Neural cell (in vitro differentiated cells): Measurements from ENCODE around the gene ASMTL. TPM values are rescaled to one million over a fixed set of nuclear protein-coding genes. Genes with fewer than 3 reads are reported as not detected.

Experiments
- H2AFZ ChIP-seq: fragments of 200-600, 300-800 bp; sonication (generic), shearing (Covaris generic); 2 replicates; pipeline ENCODE4 v1.6.0; 2014; ENCODE audit warnings: low read depth, mild to moderate bottlenecking, antibody characterized with exemption, low read length, moderate library complexity
- H3F3A ChIP-seq: fragments of 200-600 bp; shearing (Covaris generic); 2 replicates; pipeline ENCODE4 v1.6.1; 2016; ENCODE audit warnings: mild to moderate bottlenecking, moderate library complexity, mixed read lengths, antibody characterized with exemption, low read length; ENCODE audit not compliant: insufficient read depth, poor library complexity, severe bottlenecking
- H3K27ac ChIP-seq: fragments of 200-600, 300-800 bp; sonication (generic), shearing (Covaris generic); 2 replicates; pipeline ENCODE4 v1.5.1; 2014; ENCODE audit warnings: mild to moderate bottlenecking, low read length, moderate library complexity
- H3K27me3 ChIP-seq: fragments of 300-800, 200-600 bp; sonication (generic), shearing (Covaris generic); 2 replicates; pipeline ENCODE4 v1.6.0; 2014; ENCODE audit warnings: mild to moderate bottlenecking, low read depth, low read length, moderate library complexity; ENCODE audit not compliant: insufficient read depth
- H3K36me3 ChIP-seq: fragments of 300-800, 200-600 bp; sonication (generic), shearing (Covaris generic); 2 replicates; pipeline ENCODE4 v1.5.1; 2014; ENCODE audit warnings: mild to moderate bottlenecking, antibody characterized with exemption, low read length, moderate library complexity; ENCODE audit not compliant: insufficient read depth
- H3K4me2 ChIP-seq: fragments of 300-800, 200-600 bp; sonication (generic), shearing (Covaris generic); 2 replicates; pipeline ENCODE4 v1.6.0; 2014; ENCODE audit warnings: mild to moderate bottlenecking, low read length
- H3K4me3 ChIP-seq: fragments of 300-800, 200-600 bp; sonication (generic), shearing (Covaris generic); 2 replicates; pipeline ENCODE4 v1.5.1; 2014; ENCODE audit warnings: mild to moderate bottlenecking, low read length, moderate library complexity
- H3K79me2 ChIP-seq: fragments of 200-600 bp; shearing (Covaris generic); replicated peaks from 2 replicates; pipeline ENCODE4 v1.6.0; 2014; ENCODE audit warnings: mild to moderate bottlenecking, low read length, moderate library complexity; ENCODE audit not compliant: insufficient read depth
- H3K9ac ChIP-seq: fragments of 300-800, 200-600 bp; sonication (generic), shearing (Covaris generic); 2 replicates; pipeline ENCODE4 v1.6.1; 2016; ENCODE audit warnings: mild to moderate bottlenecking, low read length, mixed read lengths
- H3K9me2 ChIP-seq: fragments of 200-600 bp; shearing (Covaris generic); 2 replicates; pipeline ENCODE4 v1.6.1; 2016; ENCODE audit warnings: mild to moderate bottlenecking, low read length, mixed read lengths; ENCODE audit not compliant: insufficient read depth
- H3K9me3 ChIP-seq: fragments of 200-600, 300-800 bp; sonication (generic), shearing (Covaris generic); 2 replicates; pipeline ENCODE4 v1.6.1; 2016; ENCODE audit warnings: mild to moderate bottlenecking, mixed run types, low read length, moderate library complexity, mixed read lengths
- H4K20me1 ChIP-seq: fragments of 200-600 bp; shearing (Covaris generic); 2 replicates; pipeline ENCODE4 v1.6.1; 2016; ENCODE audit warnings: mild to moderate bottlenecking, mixed run types; ENCODE audit not compliant: insufficient read depth
- CTCF ChIP-seq: fragments of 450-650 bp; IDR thresholded peaks from 2 replicates; pipeline ENCODE4 v1.5.1; 2014; ENCODE audit warnings: antibody characterized with exemption, mild to moderate bottlenecking, moderate library complexity; ENCODE audit not compliant: poor library complexity, severe bottlenecking
- EP300 ChIP-seq: fragments of 450-650 bp; conservative IDR thresholded peaks from 2 replicates; pipeline ENCODE4 v1.6.1; 2014; ENCODE audit warnings: antibody characterized with exemption, mild to moderate bottlenecking, moderate library complexity; ENCODE audit not compliant: poor library complexity, severe bottlenecking
- EZH2 ChIP-seq: fragments of 200-600, 300-800 bp; shearing (Covaris generic), sonication (generic); IDR thresholded peaks from 2 replicates; pipeline ENCODE4 v1.6.1; 2014; ENCODE audit warnings: antibody characterized with exemption, low read length, borderline replicate concordance, mild to moderate bottlenecking; ENCODE audit not compliant: insufficient read depth, poor library complexity, severe bottlenecking
- MXI1 ChIP-seq: fragments of 450-650 bp; conservative IDR thresholded peaks from 2 replicates; pipeline ENCODE4 v1.6.1; 2014; ENCODE audit warnings: antibody characterized with exemption, mild to moderate bottlenecking; ENCODE audit not compliant: poor library complexity, severe bottlenecking
- POLR2AphosphoS5 ChIP-seq: IDR thresholded peaks from 2 replicates; pipeline ENCODE4 v1.6.1; 2012
- RAD21 ChIP-seq: fragments of 450-650 bp; conservative IDR thresholded peaks from 2 replicates; pipeline ENCODE4 v1.6.1; 2014; ENCODE audit warnings: antibody characterized with exemption, mild to moderate bottlenecking, moderate library complexity
- REST ChIP-seq: IDR thresholded peaks from 2 replicates; pipeline ENCODE4 v1.6.1; 2012; ENCODE audit warnings: borderline replicate concordance
- SMC3 ChIP-seq: fragments of 450-650 bp; conservative IDR thresholded peaks from 2 replicates; pipeline ENCODE4 v1.6.1; 2014; ENCODE audit warnings: antibody characterized with exemption, mild to moderate bottlenecking, moderate library complexity; ENCODE audit not compliant: poor library complexity
- TAF1 ChIP-seq: IDR thresholded peaks from 2 replicates; pipeline ENCODE4 v1.6.1; 2012; ENCODE audit warnings: low read depth
- polyA plus RNA-seq: library from polyadenylated mRNA; depleted of rRNA; stranded (reverse); fragments of >200 nt; gene quantifications from 2 replicates; pipeline ENCODE4 v1.2.3, GENCODE V29; 2014

ASMTL gene
- polyA plus RNA-seq, 1 donor from 2014 or later, result 25.9 TPM

- H3K27ac ChIP-seq, result no peak overlapping the region
- H3K4me3 ChIP-seq, result no peak overlapping the region
- no peaks in the 10 kb centered on the region for H3F3A ChIP-seq
- H3K27me3 ChIP-seq, result no peaks in the 10 kb centered on the region
- TF ChIP-seq TAF1, result no peak
- no peak for TF ChIP-seq CTCF
- TF ChIP-seq EP300, result no peak
- no peak for TF ChIP-seq RAD21
- TF ChIP-seq MXI1, result no peak
- no peak for TF ChIP-seq SMC3
- TF ChIP-seq REST, result no peak
- no peak for TF ChIP-seq EZH2
- no peak for TF ChIP-seq POLR2AphosphoS5
- no peak overlapping the region for H2AFZ ChIP-seq
- H3K79me2 ChIP-seq, result no peaks in the 10 kb centered on the region
- H3K4me2 ChIP-seq, result no peak overlapping the region
- H3K9me2 ChIP-seq, result no peaks in the 10 kb centered on the region
- no peaks in the 10 kb centered on the region for H4K20me1 ChIP-seq
- no peaks in the 10 kb centered on the region for H3K36me3 ChIP-seq
- no peaks in the 10 kb centered on the region for H3K9me3 ChIP-seq
- H3K9ac ChIP-seq, result no peak overlapping the region
These were observed 15.6 kb upstream of the ASMTL start for GRCh38 chrX:1468250-1468772.

- Histone ChIP-seq H3K27ac (no peak overlapping the region), H3F3A (no peaks in the 10 kb centered on the region), H3K9ac (no peak overlapping the region), H3K4me3 (no peak overlapping the region), H3K9me2 (no peaks in the 10 kb centered on the region), H3K36me3 (no peaks in the 10 kb centered on the region), H3K4me2 (no peak overlapping the region), H3K9me3 (no peaks in the 10 kb centered on the region), H2AFZ (no peak overlapping the region), H3K79me2 (no peaks in the 10 kb centered on the region), H3K27me3 (no peaks in the 10 kb centered on the region), H4K20me1 (no peaks in the 10 kb centered on the region)
- TF ChIP-seq EZH2 (no peak), CTCF (no peak), MXI1 (no peak)
These were observed 14.4 kb upstream of the ASMTL start for GRCh38 chrX:1466971-1467561.
